Measurements from ENCODE around the gene GADD45G. TPM values are rescaled to one million over a fixed set of nuclear protein-coding genes. Genes with fewer than 3 reads are reported as not detected.

The GADD45G gene
- total and polyA plus RNA-seq, 7 experiments from 2014 or later = 0.51 to 18.7 (median 2.9) TPM; not detected in 1

DNA sequence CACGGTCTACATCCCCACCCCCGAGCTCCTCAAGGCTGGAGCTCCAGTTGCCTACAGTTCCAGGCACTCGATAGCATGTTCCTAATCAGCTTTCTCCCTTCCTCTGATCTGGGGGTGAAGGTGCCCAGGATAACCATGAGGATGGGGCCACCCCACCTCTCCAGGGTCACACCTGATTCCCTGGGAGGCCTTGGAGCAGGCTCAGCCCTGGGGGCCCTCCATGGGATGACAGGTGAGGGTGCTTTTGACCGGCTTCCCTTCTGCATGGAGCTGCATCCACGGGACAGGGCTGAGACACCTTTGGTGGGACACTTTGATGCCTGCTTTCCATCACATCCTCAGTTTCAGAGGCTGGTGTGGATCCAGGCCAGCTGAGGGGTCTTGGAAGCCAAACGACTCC lies 28.6 kb downstream of the GADD45G start:
- Mint-ChIP-seq H3K9me3 (peaks cover 0 to 1% (median 0%) of the 10 kb centered on the region in 11 donors), H3K27ac (no peak overlapping the region), H3K27me3 (peaks cover 0 to 13% (median 0%) of the 10 kb centered on the region in 5 donors), H3K4me3 (no peak overlapping the region), H3K36me3 (no peaks in the 10 kb centered on the region), H3K4me1 (peaks cover 0 to 6% (median 0%) of the 10 kb centered on the region in 7 donors)
- Histone ChIP-seq H3K4me1 (ENCODE audit: control insufficient read depth in 2 of 2, insufficient read depth in 2 of 2, low read length in 2 of 2) (no peaks in the 10 kb centered on the region), H3K36me3 (ENCODE audit: control insufficient read depth in 2 of 3, insufficient read depth in 3 of 3, low read length in 3 of 3) (no peaks in the 10 kb centered on the region), H3K9me3 (ENCODE audit: control insufficient read depth in 2 of 3, low read length in 3 of 3) (no peaks in the 10 kb centered on the region), H3K27me3 (ENCODE audit: control insufficient read depth in 2 of 2, insufficient read depth in 2 of 2, low read length in 2 of 2) (no peaks in the 10 kb centered on the region), H3K27ac (ENCODE audit: low read depth, low read length) (no peak overlapping the region), H3K4me3 (ENCODE audit: low read length) (no peak overlapping the region)
- ATAC-seq = no peak
- intact Hi-C loops (cut with micrococcal nuclease) = no loop called here
- ChIA-PET POLR2A (no interaction called here), CTCF (no interaction called here)
- DNase-seq = no peak

DNA sequence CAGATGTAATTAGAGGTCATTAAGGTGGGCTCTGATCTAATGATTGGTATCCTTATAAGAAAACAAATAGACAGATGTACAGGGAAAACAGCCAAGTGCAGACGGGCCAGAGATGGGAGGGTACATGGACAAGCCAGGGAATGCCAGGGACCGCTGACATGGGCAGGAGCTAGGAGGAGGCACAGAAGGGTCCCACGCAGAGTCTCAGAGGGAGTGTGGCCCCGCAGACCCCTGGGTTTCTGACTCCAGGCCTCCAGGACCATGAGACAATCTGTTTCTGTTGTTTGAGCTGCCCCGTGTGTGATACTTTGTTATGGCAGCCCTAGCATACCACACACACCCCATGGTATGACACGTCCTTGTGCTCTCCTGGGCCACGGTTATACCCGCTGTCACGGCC lies 29.1 kb downstream of the GADD45G start:
- Mint-ChIP-seq H3K9me3 (peaks cover 0 to 1% (median 0%) of the 10 kb centered on the region in 11 donors), H3K4me1 (peaks cover 0 to 3% (median 0%) of the 10 kb centered on the region in 7 donors), H3K27me3 (peaks cover 0 to 8% (median 0%) of the 10 kb centered on the region in 5 donors), H3K36me3 (no peaks in the 10 kb centered on the region), H3K27ac (peak overlapping the region in 1 of 9 donors; percentile 18), H3K4me3 (no peak overlapping the region)
- intact Hi-C loops (cut with micrococcal nuclease) = no loop called here
- DNase-seq (no peak), ATAC-seq (no peak)
- H3K27ac ChIP-seq (ENCODE audit: low read depth, low read length) = no peak overlapping the region
- ChIA-PET CTCF (no interaction called here), POLR2A (no interaction called here)
- no peaks in the 10 kb centered on the region for H3K4me1 ChIP-seq (ENCODE audit: control insufficient read depth in 2 of 2, insufficient read depth in 2 of 2, low read length in 2 of 2)
- H3K27me3 ChIP-seq (ENCODE audit: control insufficient read depth in 2 of 2, insufficient read depth in 2 of 2, low read length in 2 of 2) = no peaks in the 10 kb centered on the region
- no peaks in the 10 kb centered on the region for H3K36me3 ChIP-seq (ENCODE audit: control insufficient read depth in 2 of 3, insufficient read depth in 3 of 3, low read length in 3 of 3)
- H3K4me3 ChIP-seq (ENCODE audit: low read length) = no peak overlapping the region
- H3K9me3 ChIP-seq (ENCODE audit: control insufficient read depth in 2 of 3, low read length in 3 of 3) = no peaks in the 10 kb centered on the region

DNA sequence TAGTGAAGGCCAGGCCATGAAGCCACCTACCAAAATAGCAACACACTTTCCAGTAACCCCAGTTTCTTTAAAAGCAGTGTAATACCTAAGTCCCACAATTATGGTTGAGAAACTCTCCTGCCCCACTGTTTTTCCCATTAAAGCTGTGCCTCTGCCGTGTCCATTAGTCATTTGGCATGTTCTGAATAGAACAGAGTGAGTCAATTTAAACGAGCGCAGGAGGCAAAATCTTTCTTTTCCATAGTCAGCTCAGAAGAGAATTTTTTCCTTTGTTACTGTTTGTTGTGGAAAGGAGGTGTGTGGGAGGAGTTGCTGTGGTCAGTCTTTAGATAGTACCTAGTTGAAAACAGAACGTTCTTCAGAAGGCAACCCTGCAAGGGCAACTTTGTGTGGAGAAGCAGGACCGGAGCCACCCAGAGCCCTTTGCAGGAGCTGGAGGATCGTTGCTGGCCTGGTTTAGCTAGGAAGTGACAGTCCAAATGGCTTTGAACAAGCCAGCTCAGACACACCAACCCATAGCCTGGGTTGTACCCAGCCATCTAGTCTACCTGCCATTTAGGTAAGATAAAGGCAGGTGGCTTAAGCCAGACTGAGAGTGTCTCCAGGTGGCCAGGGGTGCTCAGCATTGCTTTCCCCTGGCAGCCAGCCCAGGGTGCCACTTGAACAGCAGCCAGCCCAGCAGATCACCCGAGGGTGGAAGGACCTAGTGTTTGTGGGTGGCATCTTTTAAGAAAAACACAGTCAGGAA lies 30.4 kb downstream of the GADD45G start:
- no peak for ATAC-seq
- ChIA-PET CTCF (interaction anchor here (0.6 kb wide), 1 partner anchor 1542 kb away, joined by 3 read pairs; no protein-coding TSS in a partner anchor), POLR2A (interaction anchor here (0.6 kb wide), 1 partner anchor 533 kb away, joined by 3 read pairs; no protein-coding TSS in a partner anchor)
- no peaks in the 10 kb centered on the region for H3K4me1 ChIP-seq (ENCODE audit: control insufficient read depth in 2 of 2, insufficient read depth in 2 of 2, low read length in 2 of 2)
- H3K4me3 ChIP-seq (ENCODE audit: low read length) = no peak overlapping the region
- Mint-ChIP-seq H3K27me3 (peaks cover 0 to 4% (median 0%) of the 10 kb centered on the region in 5 donors), H3K36me3 (no peaks in the 10 kb centered on the region), H3K4me3 (no peak overlapping the region), H3K4me1 (peaks cover 0 to 3% (median 0%) of the 10 kb centered on the region in 7 donors), H3K9me3 (peaks cover 0 to 1% (median 0%) of the 10 kb centered on the region in 11 donors), H3K27ac (no peak overlapping the region)
- intact Hi-C loops (cut with micrococcal nuclease) = no loop called here
- DNase-seq = no peak
- no peaks in the 10 kb centered on the region for H3K9me3 ChIP-seq (ENCODE audit: control insufficient read depth in 2 of 3, low read length in 3 of 3)
- no peak overlapping the region for H3K27ac ChIP-seq (ENCODE audit: low read depth, low read length)
- H3K36me3 ChIP-seq (ENCODE audit: control insufficient read depth in 2 of 3, insufficient read depth in 3 of 3, low read length in 3 of 3) = no peaks in the 10 kb centered on the region
- no peaks in the 10 kb centered on the region for H3K27me3 ChIP-seq (ENCODE audit: control insufficient read depth in 2 of 2, insufficient read depth in 2 of 2, low read length in 2 of 2)

DNA sequence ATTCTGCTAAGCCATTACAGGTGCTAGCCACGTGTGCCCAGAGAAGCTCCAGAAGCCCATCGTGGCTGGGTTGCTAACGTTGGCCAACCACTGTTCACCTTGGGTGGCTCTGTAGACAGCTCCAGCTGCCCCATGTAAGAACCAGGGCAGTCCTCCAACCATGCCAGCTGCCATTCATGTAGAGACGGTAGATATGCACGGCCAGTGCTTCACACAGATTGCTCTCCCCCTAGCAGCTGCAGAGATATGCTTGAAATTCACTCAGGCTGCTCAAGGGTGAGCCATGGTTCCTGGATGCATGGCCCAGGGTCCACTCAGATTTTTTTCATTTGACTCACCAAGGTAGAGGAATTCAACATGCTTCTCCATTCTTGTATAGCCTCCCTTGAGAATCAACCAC lies 31.0 kb downstream of the GADD45G start:
- Histone ChIP-seq H3K27ac (ENCODE audit: low read depth, low read length) (no peak overlapping the region), H3K27me3 (ENCODE audit: control insufficient read depth in 2 of 2, insufficient read depth in 2 of 2, low read length in 2 of 2) (no peaks in the 10 kb centered on the region), H3K9me3 (ENCODE audit: control insufficient read depth in 2 of 3, low read length in 3 of 3) (no peaks in the 10 kb centered on the region), H3K4me3 (ENCODE audit: low read length) (no peak overlapping the region), H3K4me1 (ENCODE audit: control insufficient read depth in 2 of 2, insufficient read depth in 2 of 2, low read length in 2 of 2) (no peaks in the 10 kb centered on the region), H3K36me3 (ENCODE audit: control insufficient read depth in 2 of 3, insufficient read depth in 3 of 3, low read length in 3 of 3) (no peaks in the 10 kb centered on the region)
- no peaks in the 10 kb centered on the region for H3K36me3 Mint-ChIP-seq
- no peak overlapping the region for H3K27ac Mint-ChIP-seq
- peaks cover 0 to 3% (median 0%) of the 10 kb centered on the region in 5 donors for H3K27me3 Mint-ChIP-seq
- H3K4me1 Mint-ChIP-seq = peaks cover 0 to 3% (median 0%) of the 10 kb centered on the region in 7 donors
- CTCF ChIA-PET = no interaction called here
- POLR2A ChIA-PET = no interaction called here
- ATAC-seq = no peak
- H3K4me3 Mint-ChIP-seq = no peak overlapping the region
- intact Hi-C loops (cut with micrococcal nuclease) = no loop called here
- peaks cover 0 to 1% (median 0%) of the 10 kb centered on the region in 11 donors for H3K9me3 Mint-ChIP-seq
- DNase-seq = no peak

- intact Hi-C loops (cut with micrococcal nuclease) = no loop called here
- peaks cover 0 to 3% (median 0%) of the 10 kb centered on the region in 5 donors for H3K27me3 Mint-ChIP-seq
- no peak for ATAC-seq
- H3K4me1 Mint-ChIP-seq = peaks cover 0 to 6% (median 0%) of the 10 kb centered on the region in 7 donors
- H3K4me1 ChIP-seq (ENCODE audit: control insufficient read depth in 2 of 2, insufficient read depth in 2 of 2, low read length in 2 of 2) = no peaks in the 10 kb centered on the region
- POLR2A ChIA-PET = no interaction called here
- H3K9me3 Mint-ChIP-seq = peaks cover 0 to 1% (median 0%) of the 10 kb centered on the region in 11 donors
- no peak overlapping the region for H3K27ac Mint-ChIP-seq
- no peak overlapping the region for H3K4me3 Mint-ChIP-seq
- CTCF ChIA-PET = no interaction called here
- H3K27ac ChIP-seq (ENCODE audit: low read depth, low read length) = no peak overlapping the region
- H3K9me3 ChIP-seq (ENCODE audit: control insufficient read depth in 2 of 3, low read length in 3 of 3) = no peaks in the 10 kb centered on the region
- no peak overlapping the region for H3K4me3 ChIP-seq (ENCODE audit: low read length)
- DNase-seq = no peak
- H3K36me3 Mint-ChIP-seq = peaks cover 0 to 1% (median 0%) of the 10 kb centered on the region in 5 donors
- no peaks in the 10 kb centered on the region for H3K36me3 ChIP-seq (ENCODE audit: control insufficient read depth in 2 of 3, insufficient read depth in 3 of 3, low read length in 3 of 3)
- no peaks in the 10 kb centered on the region for H3K27me3 ChIP-seq (ENCODE audit: control insufficient read depth in 2 of 2, insufficient read depth in 2 of 2, low read length in 2 of 2)
These were observed 33.0 kb downstream of the GADD45G start for GRCh38 chr9:89637787-89638186.

DNA sequence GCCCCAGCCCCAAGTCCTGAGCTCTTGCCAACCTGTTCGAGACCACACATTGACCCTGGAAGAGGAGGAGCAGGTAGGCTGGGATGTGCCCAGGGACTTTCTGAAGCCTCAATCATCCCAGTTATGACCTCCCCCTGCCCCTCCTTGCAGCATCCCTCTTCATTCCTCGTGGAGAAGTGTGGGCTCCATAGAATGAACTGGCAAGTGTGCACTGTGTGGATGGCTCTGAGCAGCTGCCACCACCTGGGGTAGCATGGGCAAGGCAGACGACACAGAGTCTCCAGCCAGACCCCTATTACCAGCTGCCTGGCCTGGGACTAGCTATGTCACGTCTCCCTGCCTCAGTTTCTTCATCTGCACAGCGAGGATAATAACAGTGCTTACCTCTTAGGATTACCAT lies 33.5 kb downstream of the GADD45G start:
- CTCF ChIA-PET = no interaction called here
- peaks cover 0 to 3% (median 0%) of the 10 kb centered on the region in 5 donors for H3K27me3 Mint-ChIP-seq
- POLR2A ChIA-PET = no interaction called here
- no peaks in the 10 kb centered on the region for H3K27me3 ChIP-seq (ENCODE audit: control insufficient read depth in 2 of 2, insufficient read depth in 2 of 2, low read length in 2 of 2)
- intact Hi-C loops (cut with micrococcal nuclease) = no loop called here
- H3K27ac ChIP-seq (ENCODE audit: low read depth, low read length) = no peak overlapping the region
- H3K4me3 Mint-ChIP-seq = no peak overlapping the region
- no peaks in the 10 kb centered on the region for H3K36me3 ChIP-seq (ENCODE audit: control insufficient read depth in 2 of 3, insufficient read depth in 3 of 3, low read length in 3 of 3)
- peak overlapping the region in 1 of 9 donors; percentile 42 for H3K27ac Mint-ChIP-seq
- peaks cover 0 to 1% (median 0%) of the 10 kb centered on the region in 5 donors for H3K36me3 Mint-ChIP-seq
- H3K4me1 Mint-ChIP-seq = peaks cover 0 to 6% (median 0%) of the 10 kb centered on the region in 7 donors
- H3K9me3 ChIP-seq (ENCODE audit: control insufficient read depth in 2 of 3, low read length in 3 of 3) = no peaks in the 10 kb centered on the region
- DNase-seq (no peak), ATAC-seq (no peak)
- H3K4me1 ChIP-seq (ENCODE audit: control insufficient read depth in 2 of 2, insufficient read depth in 2 of 2, low read length in 2 of 2) = no peaks in the 10 kb centered on the region
- H3K4me3 ChIP-seq (ENCODE audit: low read length) = no peak overlapping the region
- peaks cover 0 to 1% (median 0%) of the 10 kb centered on the region in 11 donors for H3K9me3 Mint-ChIP-seq

DNA sequence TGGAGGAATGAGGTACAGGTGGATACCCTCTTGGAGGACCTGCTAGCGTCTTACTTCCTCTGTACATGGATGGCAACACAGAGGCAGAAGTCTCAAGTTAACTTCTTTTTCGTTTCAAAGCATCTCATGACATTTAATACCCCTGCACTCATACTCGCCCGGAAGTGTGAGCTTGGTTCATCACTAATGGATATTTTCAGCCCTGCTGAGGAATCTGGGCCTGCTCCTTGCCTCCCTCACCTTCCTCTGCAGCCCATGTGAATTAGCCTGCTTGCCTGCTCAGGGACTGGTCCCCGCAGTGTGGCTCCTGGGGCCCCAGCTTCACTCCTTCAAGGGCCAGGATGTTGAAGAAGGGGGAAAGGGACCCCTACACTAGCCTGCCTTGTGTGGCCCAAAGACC lies 34.1 kb downstream of the GADD45G start:
- Histone ChIP-seq H3K27ac (ENCODE audit: low read depth, low read length) (no peak overlapping the region), H3K9me3 (ENCODE audit: control insufficient read depth in 2 of 3, low read length in 3 of 3) (no peaks in the 10 kb centered on the region), H3K4me3 (ENCODE audit: low read length) (no peak overlapping the region), H3K36me3 (ENCODE audit: control insufficient read depth in 2 of 3, insufficient read depth in 3 of 3, low read length in 3 of 3) (no peaks in the 10 kb centered on the region), H3K4me1 (ENCODE audit: control insufficient read depth in 2 of 2, insufficient read depth in 2 of 2, low read length in 2 of 2) (no peaks in the 10 kb centered on the region), H3K27me3 (ENCODE audit: control insufficient read depth in 2 of 2, insufficient read depth in 2 of 2, low read length in 2 of 2) (no peaks in the 10 kb centered on the region)
- DNase-seq (no peak), ATAC-seq (no peak)
- intact Hi-C loops (cut with micrococcal nuclease) = no loop called here
- peak overlapping the region in 1 of 9 donors; percentile 42 for H3K27ac Mint-ChIP-seq
- ChIA-PET POLR2A (no interaction called here), CTCF (no interaction called here)
- no peak overlapping the region for H3K4me3 Mint-ChIP-seq
- H3K4me1 Mint-ChIP-seq = peaks cover 0 to 6% (median 0%) of the 10 kb centered on the region in 7 donors
- H3K27me3 Mint-ChIP-seq = peaks cover 0 to under 1% (median 0%) of the 10 kb centered on the region in 5 donors
- H3K36me3 Mint-ChIP-seq = peaks cover 0 to 1% (median 0%) of the 10 kb centered on the region in 5 donors
- peaks cover 0 to 1% (median 0%) of the 10 kb centered on the region in 11 donors for H3K9me3 Mint-ChIP-seq
